ENCODE results near the gene GPC5. TPM values are rescaled to one million over a fixed set of nuclear protein-coding genes. Genes with fewer than 3 reads are reported as not detected.

GPC5 gene
- total and polyA plus RNA-seq, 2 experiments from 2014 or later: 0.32 TPM; not detected in 1

GRCh38 chr13:92097337-92097903, 699.0 kb downstream of the GPC5 start:
- DNase-seq: no peak

GRCh38 chr13:92101801-92102200, 703.4 kb downstream of the GPC5 start:
- Histone ChIP-seq H3K4me3 (no peak overlapping the region), H3K27ac (no peak overlapping the region), H3K79me2 (ENCODE audit: insufficient read depth) (no peaks in the 10 kb centered on the region), H2AFZ (no peak overlapping the region), H3K36me3 (ENCODE audit: low read depth) (no peaks in the 10 kb centered on the region), H4K20me1 (ENCODE audit: insufficient read depth) (no peaks in the 10 kb centered on the region), H3K4me2 (ENCODE audit: unreplicated experiment) (no peak overlapping the region), H3K4me1 (ENCODE audit: insufficient read depth) (no peaks in the 10 kb centered on the region), H3F3A (ENCODE audit: insufficient read depth) (no peaks in the 10 kb centered on the region), H3K9me2 (ENCODE audit: insufficient read depth) (no peaks in the 10 kb centered on the region), H3K9ac (no peak overlapping the region), H3K27me3 (replicated peaks; ENCODE audit: insufficient read depth) (no peaks in the 10 kb centered on the region), H3K9me3 (ENCODE audit: low read depth) (no peaks in the 10 kb centered on the region)
- no peak for TF ChIP-seq EZH2 (IDR thresholded peaks at IDR 0.05; ENCODE audit: insufficient read depth, poor library complexity, severe bottlenecking)
- no peak for TF ChIP-seq EZH2phosphoT487 (IDR thresholded peaks at IDR 0.05; ENCODE audit: insufficient read depth, low read depth)
- in situ Hi-C loops (cut with MboI): no loop called here
- DNase-seq: no peak

More at GRCh38 chr13:92097337-92097903, 699.0 kb downstream of the GPC5 start:
- Histone ChIP-seq H3K9me2 (ENCODE audit: insufficient read depth) (no peaks in the 10 kb centered on the region), H3K4me1 (ENCODE audit: insufficient read depth) (no peaks in the 10 kb centered on the region), H3K27ac (no peak overlapping the region), H2AFZ (no peak overlapping the region), H4K20me1 (ENCODE audit: insufficient read depth) (no peaks in the 10 kb centered on the region), H3F3A (ENCODE audit: insufficient read depth) (no peaks in the 10 kb centered on the region), H3K36me3 (ENCODE audit: low read depth) (no peaks in the 10 kb centered on the region), H3K9ac (no peak overlapping the region), H3K9me3 (ENCODE audit: low read depth) (no peaks in the 10 kb centered on the region), H3K27me3 (replicated peaks; ENCODE audit: insufficient read depth) (no peaks in the 10 kb centered on the region), H3K4me3 (no peak overlapping the region), H3K79me2 (ENCODE audit: insufficient read depth) (no peaks in the 10 kb centered on the region), H3K4me2 (ENCODE audit: unreplicated experiment) (no peak overlapping the region)
- 32 to 33% methylated on average over 4 of the region's 4 CpGs for WGBS, 2 experiments (ENCODE audit: low coverage in 1 of 2, low lambda C conversion rate in 2 of 2, missing lambda C conversion rate in 2 of 2)
- TF ChIP-seq EZH2 (IDR thresholded peaks at IDR 0.05; ENCODE audit: insufficient read depth, poor library complexity, severe bottlenecking) (no peak), EZH2phosphoT487 (IDR thresholded peaks at IDR 0.05; ENCODE audit: insufficient read depth, low read depth) (no peak)
- in situ Hi-C loops (cut with MboI): no loop called here

GRCh38 chr13:92103689-92104153, 705.3 kb downstream of the GPC5 start:
- TF ChIP-seq EZH2 (IDR thresholded peaks at IDR 0.05; ENCODE audit: insufficient read depth, poor library complexity, severe bottlenecking) (no peak), EZH2phosphoT487 (IDR thresholded peaks at IDR 0.05; ENCODE audit: insufficient read depth, low read depth) (no peak)
- Histone ChIP-seq H3K27me3 (replicated peaks; ENCODE audit: insufficient read depth) (no peaks in the 10 kb centered on the region), H3F3A (ENCODE audit: insufficient read depth) (no peaks in the 10 kb centered on the region), H3K27ac (no peak overlapping the region), H2AFZ (no peak overlapping the region), H3K9me3 (ENCODE audit: low read depth) (no peaks in the 10 kb centered on the region), H3K9ac (no peak overlapping the region), H4K20me1 (ENCODE audit: insufficient read depth) (no peaks in the 10 kb centered on the region), H3K36me3 (ENCODE audit: low read depth) (no peaks in the 10 kb centered on the region), H3K9me2 (ENCODE audit: insufficient read depth) (no peaks in the 10 kb centered on the region), H3K79me2 (ENCODE audit: insufficient read depth) (no peaks in the 10 kb centered on the region), H3K4me1 (ENCODE audit: insufficient read depth) (no peaks in the 10 kb centered on the region), H3K4me3 (no peak overlapping the region), H3K4me2 (ENCODE audit: unreplicated experiment) (no peak overlapping the region)
- no peak for DNase-seq
- in situ Hi-C loops (cut with MboI): no loop called here
- WGBS, 2 experiments (ENCODE audit: low coverage in 1 of 2, low lambda C conversion rate in 2 of 2, missing lambda C conversion rate in 2 of 2): 3 to 9% methylated on average over 6 of the region's 6 CpGs

GRCh38 chr13:92122186-92122853, 723.9 kb downstream of the GPC5 start:
- Histone ChIP-seq H3K4me1 (ENCODE audit: insufficient read depth) (no peaks in the 10 kb centered on the region), H4K20me1 (ENCODE audit: insufficient read depth) (no peaks in the 10 kb centered on the region), H3K79me2 (ENCODE audit: insufficient read depth) (no peaks in the 10 kb centered on the region), H3K9me3 (ENCODE audit: low read depth) (no peaks in the 10 kb centered on the region), H3F3A (ENCODE audit: insufficient read depth) (no peaks in the 10 kb centered on the region), H2AFZ (no peak overlapping the region), H3K9me2 (ENCODE audit: insufficient read depth) (no peaks in the 10 kb centered on the region), H3K27me3 (replicated peaks; ENCODE audit: insufficient read depth) (no peaks in the 10 kb centered on the region), H3K4me3 (no peak overlapping the region), H3K9ac (no peak overlapping the region), H3K4me2 (ENCODE audit: unreplicated experiment) (no peak overlapping the region), H3K27ac (no peak overlapping the region), H3K36me3 (ENCODE audit: low read depth) (no peaks in the 10 kb centered on the region)
- in situ Hi-C loops (cut with MboI): no loop called here
- no peak for DNase-seq
- 22 to 26% methylated on average over 9 of the region's 9 CpGs for WGBS, 2 experiments (ENCODE audit: low coverage in 1 of 2, low lambda C conversion rate in 2 of 2, missing lambda C conversion rate in 2 of 2)
- TF ChIP-seq EZH2phosphoT487 (IDR thresholded peaks at IDR 0.05; ENCODE audit: insufficient read depth, low read depth) (no peak), EZH2 (IDR thresholded peaks at IDR 0.05; ENCODE audit: insufficient read depth, poor library complexity, severe bottlenecking) (no peak)

Measured in GM23248 (cell line).